Cardiac fibroblast (primary cell): ENCODE measurements around the gene ZNF770.
"Not testable (repeated sequence)": the region's sequence is repeated elsewhere in the genome, so short reads cannot be mapped to it uniquely, and the experiment has no call there.

Source experiments
- DNase-seq, 2 donors: peaks; one replicate each; pipeline versions ENCODE4 v3.0.0 to v3.0.0-alpha.2; 2010; ENCODE audit warnings: low read depth in 2 of 2
- H3K4me3 ChIP-seq, 2 donors: replicated peaks in 1 of 2; 1 replicate in 1 of 2; 2 replicates in 1 of 2; pipeline ENCODE4 v1.5.1; 2011; ENCODE audit warnings: low read depth in 2 of 2, low read length in 2 of 2, mild to moderate bottlenecking in 2 of 2, moderate library complexity in 1 of 2
- CTCF ChIP-seq: IDR thresholded peaks from one replicate; pipeline ENCODE4 v1.5.1; 2011; ENCODE audit warnings: low read depth, mild to moderate bottlenecking, low read length, inconsistent platforms

The ZNF770 gene

DNA sequence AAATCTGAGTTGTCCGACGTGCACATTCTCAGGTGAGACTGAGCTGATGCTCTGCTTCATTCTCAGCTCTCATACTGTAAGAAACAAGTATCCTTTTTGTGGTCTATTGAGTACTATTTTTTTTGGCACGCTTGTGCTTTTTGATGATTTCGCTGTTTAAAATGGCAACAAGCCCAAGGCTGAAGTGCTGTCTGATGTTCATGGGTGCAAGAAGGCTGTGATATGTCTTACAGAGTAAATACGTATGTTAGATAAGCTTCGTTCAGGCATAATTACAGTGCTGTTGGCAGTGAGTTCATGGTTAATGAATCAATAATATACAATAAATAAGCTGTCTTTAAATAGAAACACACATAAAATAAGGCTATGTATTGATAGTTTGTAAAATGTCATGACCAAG, 45.7 kb downstream of the ZNF770 start:
- DNase-seq: peak; percentile 79 to 87
- no peak overlapping the region for H3K4me3 ChIP-seq
- TF ChIP-seq CTCF: no peak

- no peak overlapping the region for H3K4me3 ChIP-seq
- TF ChIP-seq CTCF: no peak
- peak in 1 of 2 donors; percentile 14 for DNase-seq
Measured at GRCh38 chr15:34941831-34942230, 46.3 kb downstream of the ZNF770 start.

DNA sequence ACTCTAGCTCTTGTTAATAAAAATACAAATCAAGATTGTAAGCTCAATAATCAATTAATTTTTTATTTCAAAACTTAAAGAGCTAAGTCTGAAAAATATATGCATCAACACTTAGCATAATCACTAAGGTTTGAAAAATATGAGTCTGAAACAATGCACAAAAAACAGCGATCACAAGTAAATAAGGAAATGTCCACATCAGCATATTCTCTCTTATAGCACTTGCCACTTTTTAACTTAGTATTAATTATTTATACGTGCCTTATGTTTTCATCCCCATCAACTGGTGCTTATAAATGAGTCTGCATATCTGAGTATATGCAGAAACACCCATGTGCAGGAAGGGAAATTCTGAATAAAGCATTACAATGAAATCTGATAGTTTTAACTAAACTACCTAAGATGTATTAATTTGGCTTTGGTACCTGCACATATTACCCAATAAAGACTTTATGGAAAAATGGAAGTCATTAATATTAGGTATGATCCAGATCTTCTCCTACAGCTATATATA, 46.8 kb downstream of the ZNF770 start:
- TF ChIP-seq CTCF: no peak

DNA sequence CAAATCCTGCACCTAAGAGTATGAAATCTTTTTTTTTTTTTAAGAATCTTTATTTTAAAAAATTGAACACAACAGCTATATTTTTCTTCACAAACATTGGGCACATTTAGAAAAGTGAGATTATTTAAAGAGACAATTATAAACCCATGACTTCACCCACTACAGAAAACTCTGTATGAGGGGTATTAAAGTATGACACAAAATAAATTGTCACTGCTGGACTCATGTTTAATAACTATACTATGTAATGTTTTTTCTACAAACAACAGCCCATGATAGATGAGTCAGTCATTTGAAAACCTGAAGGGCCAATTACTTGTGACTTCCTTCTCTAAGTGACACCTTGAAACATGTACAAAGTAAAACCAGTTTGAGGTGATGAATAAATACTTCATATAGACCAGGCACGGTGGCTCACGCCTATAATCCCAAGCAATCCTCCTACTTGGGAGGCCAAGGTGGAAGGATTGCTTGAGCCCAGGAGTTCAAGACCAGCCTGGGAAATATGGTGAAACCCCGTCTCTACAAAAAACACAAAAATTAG, 54.6 kb downstream of the ZNF770 start:
- DNase-seq: no peak
- TF ChIP-seq CTCF: no peak
- no peak overlapping the region for H3K4me3 ChIP-seq

More for the DNA sequence above, 46.8 kb downstream of the ZNF770 start:
- no peak for DNase-seq
- H3K4me3 ChIP-seq: no peak overlapping the region

GRCh38 chr15:34928349-34928748, 59.7 kb downstream of the ZNF770 start:
- not testable (repeated sequence) for H3K4me3 ChIP-seq, DNase-seq
